GM21515 (cell line): ENCODE measurements around the gene NCKAP5.

ENCODE experiments used
- ATAC-seq: cut with Tn5 transposase; IDR thresholded peaks from one replicate; pipeline ENCODE4 v1.9.1; 2021; ENCODE audit not compliant: unreplicated experiment

NCKAP5 gene

GRCh38 chr2:133405252-133405651, 163.0 kb downstream of the NCKAP5 start:
- ATAC-seq = no peak

- no peak for ATAC-seq
Measured at GRCh38 chr2:133400411-133400810, 167.9 kb downstream of the NCKAP5 start.

GRCh38 chr2:133393895-133394294, 174.4 kb downstream of the NCKAP5 start:
- ATAC-seq = no peak

- ATAC-seq = no peak
Measured at GRCh38 chr2:133390156-133390555, 178.1 kb downstream of the NCKAP5 start.

- no peak for ATAC-seq
Measured at GRCh38 chr2:133389569-133389968, 178.7 kb downstream of the NCKAP5 start.

GRCh38 chr2:133382566-133382965, 185.7 kb downstream of the NCKAP5 start:
- no peak for ATAC-seq

GRCh38 chr2:133380991-133381390, 187.3 kb downstream of the NCKAP5 start:
- ATAC-seq = no peak

GRCh38 chr2:133378928-133379549, 189.2 kb downstream of the NCKAP5 start:
- no peak for ATAC-seq

- no peak for ATAC-seq
Measured at GRCh38 chr2:133378386-133378785, 189.9 kb downstream of the NCKAP5 start.

- no peak for ATAC-seq
Measured at GRCh38 chr2:133377599-133377998, 190.7 kb downstream of the NCKAP5 start.

GRCh38 chr2:133377021-133377481, 191.2 kb downstream of the NCKAP5 start:
- ATAC-seq = no peak

GRCh38 chr2:133374781-133375180, 193.5 kb downstream of the NCKAP5 start:
- ATAC-seq = no peak

GRCh38 chr2:133371286-133371685, 197.0 kb downstream of the NCKAP5 start:
- ATAC-seq = no peak

- no peak for ATAC-seq
Measured at GRCh38 chr2:133369901-133370658, 198.2 kb downstream of the NCKAP5 start.

GRCh38 chr2:133365117-133365516, 203.1 kb downstream of the NCKAP5 start:
- no peak for ATAC-seq

GRCh38 chr2:133364636-133365035, 203.6 kb downstream of the NCKAP5 start:
- ATAC-seq = no peak

- no peak for ATAC-seq
Measured at GRCh38 chr2:133363884-133364283, 204.4 kb downstream of the NCKAP5 start.

GRCh38 chr2:133362061-133362476, 206.2 kb downstream of the NCKAP5 start:
- ATAC-seq = no peak

- no peak for ATAC-seq
Measured at GRCh38 chr2:133360882-133361281, 207.4 kb downstream of the NCKAP5 start.

- no peak for ATAC-seq
Measured at GRCh38 chr2:133360190-133360589, 208.1 kb downstream of the NCKAP5 start.

GRCh38 chr2:133352719-133353118, 215.5 kb downstream of the NCKAP5 start:
- no peak for ATAC-seq

- ATAC-seq = no peak
Measured at GRCh38 chr2:133346654-133347053, 221.6 kb downstream of the NCKAP5 start.
